Right ventricle myocardium inferior (tissue), 1 donor: ENCODE measurements around the gene SORCS2. TPM values are rescaled to one million over a fixed set of nuclear protein-coding genes. Genes with fewer than 3 reads are reported as not detected.

ENCODE experiments used
- ATAC-seq: fragments of 200-7000 bp; cut with Tn5 transposase; one replicate; pipeline ENCODE4 v1.9.1; 2020; ENCODE audit warnings: mild to moderate bottlenecking, moderate library complexity
- DNase-seq: peaks from one replicate; pipeline ENCODE4 v3.0.0; 2021; ENCODE audit errors: missing footprints
- intact Hi-C: fragments of 100-400 bp; cut with DNase I; formaldehyde crosslinking; loops from one replicate; pipeline ENCODE4 v1.11.0; 2022
- total RNA-seq: library from RNA; stranded (reverse); fragmentation: NEBNext Ultra II Directional; extraction: Animal tissue kit (Norgen Biotek cat#: 25700); gene quantifications from one replicate; pipeline ENCODE4 v1.2.1, GENCODE V29; 2021
- donor health status: DM: no; HTN: yes; CAD: no; lungs with severe emphysema.

The SORCS2 gene
- total RNA-seq, 1 donor from 2014 or later: 1.1 TPM

GRCh38 chr4:7759635-7760034, 567.3 kb downstream of the SORCS2 start:
- intact Hi-C loops: no loop called here
- DNase-seq: no peak
- no peak for ATAC-seq

- intact Hi-C loops: no loop called here
- ATAC-seq (no peak), DNase-seq (no peak)
These were observed 567.9 kb downstream of the SORCS2 start for GRCh38 chr4:7760228-7760627.

- DNase-seq (no peak), ATAC-seq (no peak)
These were observed 568.4 kb downstream of the SORCS2 start for GRCh38 chr4:7760706-7761105.

GRCh38 chr4:7761312-7761711, 569.0 kb downstream of the SORCS2 start:
- DNase-seq: no peak
- ATAC-seq: no peak
- intact Hi-C loops: loop anchor here (1.0 kb wide), 1 partner anchor 41 kb away; no protein-coding TSS in a partner anchor

More at GRCh38 chr4:7760706-7761105, 568.4 kb downstream of the SORCS2 start:
- intact Hi-C loops: loop anchor here (1.0 kb wide), 1 partner anchor 42 kb away; no protein-coding TSS in a partner anchor

- ATAC-seq (peak; percentile 94), DNase-seq (peak; percentile 88)
- intact Hi-C loops: loop anchor here (1.0 kb wide), 1 partner anchor 41 kb away; no protein-coding TSS in a partner anchor
These were observed 569.4 kb downstream of the SORCS2 start for GRCh38 chr4:7761720-7762119.

- intact Hi-C loops: no loop called here
- DNase-seq (no peak), ATAC-seq (no peak)
These were observed 570.2 kb downstream of the SORCS2 start for GRCh38 chr4:7762376-7763030.

- intact Hi-C loops: no loop called here
- DNase-seq (no peak), ATAC-seq (no peak)
These were observed 570.8 kb downstream of the SORCS2 start for GRCh38 chr4:7763106-7763505.

- ATAC-seq: no peak
- DNase-seq: no peak
- intact Hi-C loops: no loop called here
These were observed 571.5 kb downstream of the SORCS2 start for GRCh38 chr4:7763788-7764187.

GRCh38 chr4:7764466-7764865, 572.1 kb downstream of the SORCS2 start:
- ATAC-seq (no peak), DNase-seq (no peak)
- intact Hi-C loops: no loop called here

GRCh38 chr4:7765666-7766065, 573.3 kb downstream of the SORCS2 start:
- DNase-seq (no peak), ATAC-seq (no peak)
- intact Hi-C loops: no loop called here

- intact Hi-C loops: no loop called here
- no peak for ATAC-seq
- no peak for DNase-seq
These were observed 573.7 kb downstream of the SORCS2 start for GRCh38 chr4:7766086-7766485.

GRCh38 chr4:7766661-7767345, 574.5 kb downstream of the SORCS2 start:
- ATAC-seq (no peak), DNase-seq (no peak)
- intact Hi-C loops: no loop called here

GRCh38 chr4:7767526-7767925, 575.2 kb downstream of the SORCS2 start:
- DNase-seq (no peak), ATAC-seq (no peak)
- intact Hi-C loops: no loop called here

GRCh38 chr4:7767966-7768365, 575.6 kb downstream of the SORCS2 start:
- ATAC-seq: no peak
- intact Hi-C loops: no loop called here
- DNase-seq: no peak

GRCh38 chr4:7768736-7769135, 576.4 kb downstream of the SORCS2 start:
- DNase-seq: no peak
- intact Hi-C loops: no loop called here

GRCh38 chr4:7769396-7770223, 577.3 kb downstream of the SORCS2 start:
- intact Hi-C loops: loop anchor here (2.0 kb wide), 2 partner anchors 31 to 217 kb away; no protein-coding TSS in a partner anchor
- DNase-seq (no peak), ATAC-seq (no peak)

More at GRCh38 chr4:7768736-7769135, 576.4 kb downstream of the SORCS2 start:
- ATAC-seq: no peak

- intact Hi-C loops: loop anchor here (2.0 kb wide), 2 partner anchors 30 to 216 kb away; no protein-coding TSS in a partner anchor
- DNase-seq: no peak
- ATAC-seq: no peak
These were observed 578.1 kb downstream of the SORCS2 start for GRCh38 chr4:7770224-7771050.

GRCh38 chr4:7771056-7771455, 578.7 kb downstream of the SORCS2 start:
- intact Hi-C loops: loop anchor here (2.0 kb wide), 2 partner anchors 30 to 216 kb away; no protein-coding TSS in a partner anchor
- no peak for ATAC-seq
- DNase-seq: no peak
